T-helper 2 cell treated with Interferon-gamma antibody and Interleukin-4, amounts not matched to agents 100 ng/mL and 5 ng/mL, for 36 hours (primary cell): ENCODE measurements around the gene ESYT1. TPM values are rescaled to one million over a fixed set of nuclear protein-coding genes. Genes with fewer than 3 reads are reported as not detected.

ENCODE experiments used
- intact Hi-C: fragments of 100-400 bp; cut with micrococcal nuclease; formaldehyde crosslinking; loops from one replicate; pipeline ENCODE4 v1.15.1; 2023
- total RNA-seq: library from RNA; stranded (reverse); gene quantifications from 2 replicates; pipeline ENCODE4 v1.2.3, GENCODE V29; 2022

Gene ESYT1
- total RNA-seq, 1 donor from 2014 or later = 362 TPM

GRCh38 chr12:56154246-56154771 lies 26.2 kb downstream of the ESYT1 start:
- intact Hi-C loops = loop anchor here (5.0 kb wide), 1 partner anchor 227 kb away; the partner anchor contains the start of gene PYM1

DNA sequence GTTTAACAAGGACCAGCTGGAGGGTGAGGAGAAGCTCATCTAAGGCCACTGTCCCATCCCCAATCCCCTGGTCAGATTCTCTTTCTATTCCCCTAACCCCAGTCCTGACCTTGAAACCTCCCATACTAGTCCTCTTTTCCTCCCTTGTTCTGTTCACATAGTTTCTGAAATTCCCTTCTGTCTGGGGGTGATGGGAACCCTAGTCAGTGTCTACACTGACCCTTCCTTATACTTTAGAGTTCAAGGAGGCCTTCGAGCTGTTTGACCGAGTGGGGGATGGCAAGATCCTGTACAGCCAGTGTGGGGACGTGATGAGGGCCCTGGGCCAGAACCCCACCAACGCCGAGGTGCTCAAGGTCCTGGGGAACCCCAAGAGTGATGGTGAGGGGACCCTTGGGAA lies 26.8 kb downstream of the ESYT1 start:
- intact Hi-C loops = loop anchor here (5.0 kb wide), 1 partner anchor 228 kb away; the partner anchor contains the start of gene PYM1

DNA sequence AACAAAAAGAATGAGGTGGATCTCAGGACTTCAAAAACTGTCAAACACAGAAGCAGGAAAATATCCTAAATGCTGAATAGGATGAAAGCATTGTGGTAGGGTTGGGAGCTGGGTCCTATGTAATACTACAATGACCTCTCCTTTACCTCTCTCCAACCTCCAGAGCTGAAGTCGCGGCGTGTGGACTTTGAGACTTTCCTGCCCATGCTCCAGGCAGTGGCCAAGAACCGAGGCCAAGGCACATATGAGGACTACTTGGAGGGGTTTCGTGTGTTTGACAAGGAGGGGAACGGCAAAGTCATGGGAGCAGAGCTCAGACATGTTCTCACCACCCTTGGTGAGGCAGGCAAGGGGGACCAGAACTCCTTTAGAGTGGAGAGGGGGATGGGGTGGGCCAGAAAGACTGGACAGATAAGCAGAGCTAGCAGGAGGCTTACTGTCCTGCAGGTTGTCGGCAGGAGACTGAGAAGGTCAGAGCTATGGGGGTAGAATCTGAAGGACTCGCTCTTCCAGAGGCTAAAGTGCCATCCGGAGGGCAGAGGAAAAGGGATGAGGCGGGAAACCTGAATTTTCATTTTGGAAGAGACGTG lies 27.3 kb downstream of the ESYT1 start:
- intact Hi-C loops = no loop called here

- intact Hi-C loops = loop anchor here (1.0 kb wide), 2 partner anchors 32 to 38 kb away; partner anchors contain the start of gene ZC3H10
Measured at GRCh38 chr12:56156464-56157200, 28.6 kb downstream of the ESYT1 start.

GRCh38 chr12:56157201-56158028 lies 29.3 kb downstream of the ESYT1 start:
- intact Hi-C loops = loop anchor here (1.0 to 2.0 kb wide), 4 partner anchors 31 to 67 kb away; partner anchors contain the start of genes NABP2, PA2G4 and ZC3H10

- intact Hi-C loops = loop anchor here (2.0 kb wide), 2 partner anchors 53 to 67 kb away; partner anchors contain the start of genes NABP2 and PA2G4
Measured at GRCh38 chr12:56158029-56158925, 30.2 kb downstream of the ESYT1 start, which contains the start of gene MYL6. Gene MYL6 (plus strand): TSS chr12:56158359. CDS start chr12:56158402, 43 bp downstream.

- intact Hi-C loops = loop anchor here (2.0 kb wide), 2 partner anchors 54 to 66 kb away; partner anchors contain the start of genes NABP2 and PA2G4
Measured at GRCh38 chr12:56158926-56159461, 30.9 kb downstream of the ESYT1 start.

GRCh38 chr12:56159482-56160192 lies 31.6 kb downstream of the ESYT1 start:
- intact Hi-C loops = loop anchor here (1.0 to 2.0 kb wide), 4 partner anchors 7 to 65 kb away; partner anchors contain the start of genes MYL6B, NABP2 and PA2G4

DNA sequence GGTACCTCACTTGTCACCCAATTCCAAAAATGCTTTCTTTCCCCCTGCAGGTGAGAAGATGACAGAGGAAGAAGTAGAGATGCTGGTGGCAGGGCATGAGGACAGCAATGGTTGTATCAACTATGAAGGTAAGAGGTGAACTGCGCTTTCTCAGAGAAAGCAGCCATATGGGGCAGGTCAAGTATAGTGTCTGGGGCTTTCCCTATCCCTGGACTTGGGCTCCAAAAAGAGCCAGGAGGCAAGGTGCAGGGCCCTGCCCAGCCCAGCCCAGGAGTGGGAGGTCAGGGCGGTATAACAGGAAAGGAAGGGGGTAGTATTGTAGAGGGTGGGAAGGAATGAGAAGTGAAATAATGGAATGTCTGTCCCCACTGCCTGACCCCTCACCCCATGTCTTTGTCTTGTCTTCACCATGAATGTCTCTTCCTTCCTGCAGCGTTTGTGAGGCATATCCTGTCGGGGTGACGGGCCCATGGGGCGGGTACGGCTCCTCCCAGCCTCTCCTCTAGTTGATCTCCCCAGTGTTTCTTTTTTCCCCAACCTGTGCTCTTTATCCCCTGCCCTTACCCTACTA lies 32.2 kb downstream of the ESYT1 start:
- intact Hi-C loops = loop anchor here (1.0 kb wide), 2 partner anchors 8 to 34 kb away; partner anchors contain the start of gene MYL6B

GRCh38 chr12:56160894-56161689 lies 33.0 kb downstream of the ESYT1 start:
- intact Hi-C loops = loop anchor here (1.0 kb wide), 2 partner anchors 9 to 35 kb away; partner anchors contain the start of gene MYL6B

DNA sequence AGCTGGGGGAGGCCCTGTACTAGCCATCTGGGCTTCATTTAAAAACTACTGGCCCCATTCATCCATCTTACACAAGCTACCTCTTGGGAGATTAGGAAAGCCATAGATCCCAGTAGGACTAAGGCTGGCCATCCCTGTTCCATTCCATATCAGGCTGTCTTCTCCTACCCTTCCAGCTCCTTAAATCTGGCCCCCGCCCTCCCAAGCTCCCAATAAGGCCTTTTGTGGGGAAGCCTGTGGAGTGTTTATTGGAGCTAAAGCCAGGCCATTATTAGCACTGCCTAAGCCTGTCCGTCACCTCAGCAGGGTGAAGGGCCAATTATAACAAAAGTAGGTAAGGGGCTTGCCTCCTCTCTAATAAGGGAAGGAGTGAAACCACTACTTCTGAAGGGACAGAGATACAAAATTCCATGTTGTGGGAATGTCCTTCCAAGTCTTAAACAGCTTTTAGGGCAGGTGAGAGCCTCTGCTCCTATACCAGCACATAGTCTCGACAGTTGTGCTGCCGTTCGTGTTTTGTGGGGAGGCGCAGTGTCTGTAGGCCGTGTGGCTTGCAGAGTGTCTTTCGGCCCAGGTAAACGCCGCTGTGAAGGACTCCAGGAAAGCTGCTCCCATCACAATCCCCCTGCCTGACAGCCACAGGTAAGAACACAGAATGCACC lies 33.8 kb downstream of the ESYT1 start:
- intact Hi-C loops = no loop called here

- intact Hi-C loops = no loop called here
Measured at GRCh38 chr12:56162468-56163290, 34.6 kb downstream of the ESYT1 start.

- intact Hi-C loops = no loop called here
Measured at GRCh38 chr12:56163533-56164344, 35.7 kb downstream of the ESYT1 start.

GRCh38 chr12:56164345-56164729 lies 36.3 kb downstream of the ESYT1 start:
- intact Hi-C loops = no loop called here

DNA sequence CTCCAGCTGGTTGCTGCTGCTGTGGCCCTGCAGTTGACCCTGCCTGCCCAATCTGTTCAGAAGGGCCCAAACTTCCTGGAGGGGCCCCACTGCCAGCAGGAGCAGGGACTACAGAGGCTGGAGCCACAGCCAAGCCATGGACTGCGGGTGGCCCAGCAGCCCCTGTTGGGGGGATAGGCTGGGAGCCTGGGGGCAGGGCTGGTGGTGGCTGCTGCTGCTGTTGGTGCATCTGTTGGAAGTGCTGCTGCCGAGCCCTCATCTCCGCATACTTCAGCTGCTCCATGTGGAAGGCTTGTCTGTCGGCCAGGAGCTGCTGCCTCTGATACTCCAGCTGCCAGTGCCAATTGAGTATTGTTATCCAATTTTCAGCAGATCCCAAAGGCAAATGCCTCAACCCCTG lies 37.3 kb downstream of the ESYT1 start:
- intact Hi-C loops = no loop called here
